Peyer's patch (tissue), 4 donors: ENCODE results near the gene WDR48.

Source experiments
- CTCF ChIP-seq, 6 experiments: fragments of 450-650 bp in 4 of 6; fragments of 200-600 bp in 2 of 6; sonication (generic) in 1 of 6; IDR thresholded peaks; one replicate each; pipeline ENCODE4 v1.5.1; 2017 to 2019; ENCODE audit warnings: antibody characterized with exemption in 6 of 6, mild to moderate bottlenecking in 3 of 6, moderate library complexity in 1 of 6
- POLR2A ChIP-seq, 2 donors: fragments of 450-650 bp; IDR thresholded peaks; one replicate each; pipeline ENCODE4 v1.5.1; 2017; ENCODE audit warnings: antibody characterized with exemption in 2 of 2, mild to moderate bottlenecking in 2 of 2, moderate library complexity in 2 of 2

- no peak for TF ChIP-seq CTCF (IDR thresholded peaks at IDR 0.05)
- TF ChIP-seq POLR2A (IDR thresholded peaks at IDR 0.05): no peak
Observed at GRCh38 chr3:39140341-39140971, 88.6 kb downstream of the WDR48 start.
